PC-3 (cell line): Measurements from ENCODE around the gene UTS2R. TPM values are rescaled to one million over a fixed set of nuclear protein-coding genes. Genes with fewer than 3 reads are reported as not detected.
A peak's percentile ranks its signal among the peaks of the same experiment; 100 is the strongest.

Experiments used
- ATAC-seq: fragments of 200-7000 bp; cut with Tn5 transposase; 2 replicates; pipeline ENCODE4 v1.9.1; 2020; ENCODE audit warnings: mild to moderate bottlenecking, moderate library complexity
- BruUV-seq: library from RNA; stranded (reverse); fragments of 400-500 nt; replicated peaks from 2 replicates; lab custom pipeline; 2021; lab: Mats Ljungman, UMichigan
- CTCF ChIA-PET: fragments of 300-600 bp; sonication (Branson Sonifier 250); formaldehyde crosslinking; loops from one replicate; lab custom pipeline; 2022; ENCODE audit warnings: antibody characterized with exemption; lab: Charles Lee
- POLR2A ChIA-PET: fragments of 300-600 bp; sonication (Branson Sonifier 250); formaldehyde crosslinking; loops from one replicate; lab custom pipeline; 2022; ENCODE audit warnings: antibody characterized with exemption; ENCODE audit not compliant: unreplicated experiment; lab: Charles Lee
- DNase-seq: peaks from one replicate; pipeline ENCODE4 v3.0.0-alpha.2; 2015
- H2AFZ ChIP-seq: fragments of 300-600 bp; sonication (generic); 2 replicates; pipeline ENCODE4 v1.6.0; 2016; ENCODE audit warnings: antibody characterized with exemption, low read length
- H3F3A ChIP-seq: fragments of 300-600 bp; sonication (generic); one replicate; pipeline ENCODE4 v1.6.0; 2017; ENCODE audit warnings: antibody characterized with exemption, low read length, control low read depth, mild to moderate bottlenecking; ENCODE audit not compliant: unreplicated experiment
- H3K27ac ChIP-seq: fragments of 300-600 bp; sonication (generic); 2 replicates; pipeline ENCODE4 v1.5.1; 2016; ENCODE audit warnings: mild to moderate bottlenecking, low read length
- H3K27me3 ChIP-seq: fragments of 300-600 bp; sonication (generic); 2 replicates; pipeline ENCODE4 v1.6.1; 2016; ENCODE audit warnings: low read length, mixed read lengths
- H3K36me3 ChIP-seq: fragments of 300-600 bp; sonication (generic); 2 replicates; pipeline ENCODE4 v1.6.1; 2016; ENCODE audit warnings: low read depth, mixed run types, low read length, mixed read lengths
- H3K4me1 ChIP-seq: fragments of 300-600 bp; sonication (generic); 2 replicates; pipeline ENCODE4 v1.5.1; 2016; ENCODE audit warnings: low read length; ENCODE audit not compliant: insufficient read depth
- H3K4me2 ChIP-seq: fragments of 300-600 bp; sonication (generic); 2 replicates; pipeline ENCODE4 v1.6.0; 2016; ENCODE audit warnings: low read length
- H3K4me3 ChIP-seq: fragments of 300-600 bp; sonication (generic); 2 replicates; pipeline ENCODE4 v1.5.1; 2016; ENCODE audit warnings: mild to moderate bottlenecking, low read length, mixed read lengths
- H3K79me2 ChIP-seq: fragments of 300-600 bp; sonication (generic); 2 replicates; pipeline ENCODE4 v1.6.1; 2017; ENCODE audit warnings: low read length, mixed read lengths
- H3K9ac ChIP-seq: fragments of 300-600 bp; sonication (generic); 2 replicates; pipeline ENCODE4 v1.6.0; 2016; ENCODE audit warnings: mild to moderate bottlenecking, low read length
- H3K9me2 ChIP-seq: fragments of 300-600 bp; sonication (generic); replicated peaks from 2 replicates; pipeline ENCODE4 v1.6.1; 2016; ENCODE audit warnings: mixed run types, low read length, mixed read lengths
- H3K9me3 ChIP-seq: fragments of 300-600 bp; sonication (generic); 2 replicates; pipeline ENCODE4 v1.6.1; 2016; ENCODE audit warnings: low read length, mixed read lengths
- H4K20me1 ChIP-seq: fragments of 300-600 bp; sonication (generic); 2 replicates; pipeline ENCODE4 v1.6.1; 2016; ENCODE audit warnings: low read length, mixed read lengths
- EZH2 ChIP-seq: fragments of 300-600 bp; sonication (generic); IDR thresholded peaks from one replicate; pipeline ENCODE4 v1.6.1; 2017; ENCODE audit warnings: antibody characterized with exemption, mild to moderate bottlenecking, low read length; ENCODE audit not compliant: unreplicated experiment
- EZH2phosphoT487 ChIP-seq: fragments of 300-600 bp; sonication (generic); IDR thresholded peaks from 2 replicates; pipeline ENCODE4 v1.6.1; 2018; ENCODE audit warnings: mild to moderate bottlenecking, antibody characterized with exemption, low read length, borderline replicate concordance
- intact Hi-C: fragments of 100-400 bp; cut with micrococcal nuclease; formaldehyde crosslinking; loops from 2 replicates; pipeline ENCODE4 v1.9.0; 2023
- total RNA-seq: library from RNA; depleted of rRNA; stranded (reverse); fragments of >200 nt; gene quantifications from 2 replicates; pipeline ENCODE4 v1.2.3, GENCODE V29; 2014
- TF ChIP-seq, protein P1 (sequence below): fragments of 300-600 bp; sonication (generic); conservative IDR thresholded peaks from 2 replicates; pipeline ENCODE4 v1.5.1; 2017; ENCODE audit warnings: antibody characterized with exemption, low read depth, mild to moderate bottlenecking, low read length

Gene UTS2R
- total RNA-seq, 1 experiment from 2014 or later: not detected

DNA sequence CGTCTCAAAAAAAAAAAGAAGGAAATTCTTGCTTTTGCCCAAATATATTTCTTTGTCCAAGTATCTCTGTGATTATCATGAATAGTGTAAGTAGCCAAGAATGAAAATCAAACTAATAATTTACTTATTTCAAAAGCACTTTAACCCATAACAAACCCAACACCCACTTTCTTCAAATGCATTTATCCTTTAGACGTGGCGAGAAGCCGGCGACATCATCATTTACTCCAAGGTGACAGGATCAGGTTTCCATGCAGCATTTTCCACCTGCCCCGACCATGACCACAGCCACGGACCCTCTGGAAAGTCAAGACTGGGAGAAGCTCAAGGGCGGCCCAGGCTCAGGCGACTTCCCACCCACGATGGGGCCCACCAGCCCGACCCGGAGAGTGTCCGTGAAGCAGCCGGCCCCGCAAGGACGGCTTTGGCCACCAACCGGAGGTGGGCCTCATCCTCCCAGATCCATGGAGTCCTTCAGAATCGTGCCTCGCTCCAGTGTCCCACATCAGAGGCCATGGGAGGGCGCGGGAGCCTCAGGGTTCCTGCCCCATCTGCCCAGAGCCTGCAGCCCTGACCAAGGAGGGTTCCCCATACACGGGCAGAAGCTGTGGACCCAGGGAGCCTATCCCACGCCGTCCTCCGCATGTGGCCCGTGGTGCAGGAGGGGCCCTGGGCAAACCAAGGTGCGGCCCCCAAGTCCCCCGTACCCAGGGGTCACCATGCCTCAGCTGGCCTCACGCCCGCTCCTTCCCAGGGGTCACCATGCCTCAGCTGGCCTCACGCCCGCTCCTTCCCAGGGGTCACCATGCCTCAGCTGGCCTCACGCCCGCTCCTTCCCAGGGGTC, 18.7 kb downstream of the UTS2R start:
- BruUV-seq: no TSS peak
- no peaks in the 10 kb centered on the region for H4K20me1 ChIP-seq
- peaks cover 3% of the 10 kb centered on the region; the same call in 1 of the 2 replicates for H3K4me1 ChIP-seq
- H3K4me3 ChIP-seq: no peak overlapping the region
- no peaks in the 10 kb centered on the region for H3K27me3 ChIP-seq
- H3K9ac ChIP-seq: no peak overlapping the region
- POLR2A ChIA-PET: no interaction called here
- H3K4me2 ChIP-seq: no peak overlapping the region
- H3K36me3 ChIP-seq: no peaks in the 10 kb centered on the region; the same call in 1 of the 2 replicates
- H3K27ac ChIP-seq: no peak overlapping the region
- TF ChIP-seq EZH2phosphoT487 (no peak), EZH2 (no peak)
- TF ChIP-seq, protein P1, sequence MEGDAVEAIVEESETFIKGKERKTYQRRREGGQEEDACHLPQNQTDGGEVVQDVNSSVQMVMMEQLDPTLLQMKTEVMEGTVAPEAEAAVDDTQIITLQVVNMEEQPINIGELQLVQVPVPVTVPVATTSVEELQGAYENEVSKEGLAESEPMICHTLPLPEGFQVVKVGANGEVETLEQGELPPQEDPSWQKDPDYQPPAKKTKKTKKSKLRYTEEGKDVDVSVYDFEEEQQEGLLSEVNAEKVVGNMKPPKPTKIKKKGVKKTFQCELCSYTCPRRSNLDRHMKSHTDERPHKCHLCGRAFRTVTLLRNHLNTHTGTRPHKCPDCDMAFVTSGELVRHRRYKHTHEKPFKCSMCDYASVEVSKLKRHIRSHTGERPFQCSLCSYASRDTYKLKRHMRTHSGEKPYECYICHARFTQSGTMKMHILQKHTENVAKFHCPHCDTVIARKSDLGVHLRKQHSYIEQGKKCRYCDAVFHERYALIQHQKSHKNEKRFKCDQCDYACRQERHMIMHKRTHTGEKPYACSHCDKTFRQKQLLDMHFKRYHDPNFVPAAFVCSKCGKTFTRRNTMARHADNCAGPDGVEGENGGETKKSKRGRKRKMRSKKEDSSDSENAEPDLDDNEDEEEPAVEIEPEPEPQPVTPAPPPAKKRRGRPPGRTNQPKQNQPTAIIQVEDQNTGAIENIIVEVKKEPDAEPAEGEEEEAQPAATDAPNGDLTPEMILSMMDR: no peak
- H3K79me2 ChIP-seq: no peaks in the 10 kb centered on the region
- ATAC-seq (no peak), DNase-seq (no peak)
- intact Hi-C loops: no loop called here
- H2AFZ ChIP-seq: no peak overlapping the region
- CTCF ChIA-PET: no interaction called here
- no peaks in the 10 kb centered on the region for H3K9me2 ChIP-seq
- H3K9me3 ChIP-seq: no peaks in the 10 kb centered on the region
- H3F3A ChIP-seq: no peaks in the 10 kb centered on the region

DNA sequence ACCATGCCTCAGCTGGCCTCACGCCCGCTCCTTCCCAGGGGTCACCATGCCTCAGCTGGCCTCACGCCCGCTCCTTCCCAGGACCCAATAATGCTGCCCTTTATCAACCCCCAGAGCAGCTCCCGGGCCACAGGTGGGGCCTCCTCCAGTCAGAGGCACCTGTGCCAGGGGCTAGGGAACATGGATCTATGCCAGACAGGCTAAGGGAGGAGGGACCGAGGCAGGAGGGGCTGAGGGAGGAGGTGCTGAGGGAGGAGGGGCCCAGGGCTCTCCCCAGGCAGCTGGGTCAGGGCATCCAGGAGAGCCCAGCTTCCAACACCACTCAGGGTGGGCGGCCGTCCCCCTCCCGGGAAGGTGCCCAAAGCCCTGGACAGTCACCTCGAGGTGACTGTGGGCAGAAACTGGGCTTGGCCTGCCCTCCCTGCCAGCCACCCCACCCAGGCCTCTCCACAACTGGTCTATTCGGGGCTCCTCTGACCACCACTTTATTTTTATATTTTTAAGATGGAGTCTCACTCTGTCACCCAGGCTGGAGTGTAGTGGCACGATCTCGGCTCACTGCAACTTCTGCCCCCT, 19.4 kb downstream of the UTS2R start:
- ChIA-PET POLR2A (no interaction called here), CTCF (no interaction called here)
- no peak overlapping the region for H3K27ac ChIP-seq
- no peaks in the 10 kb centered on the region for H3F3A ChIP-seq
- no peak overlapping the region for H3K4me3 ChIP-seq
- no peaks in the 10 kb centered on the region; the same call in 1 of the 2 replicates for H3K36me3 ChIP-seq
- H3K9me3 ChIP-seq: no peaks in the 10 kb centered on the region
- H2AFZ ChIP-seq: no peak overlapping the region
- ATAC-seq (no peak), DNase-seq (no peak)
- H3K79me2 ChIP-seq: no peaks in the 10 kb centered on the region
- BruUV-seq: TSS peak; percentile 17
- H3K9ac ChIP-seq: no peak overlapping the region
- intact Hi-C loops: no loop called here
- no peaks in the 10 kb centered on the region for H4K20me1 ChIP-seq
- H3K4me1 ChIP-seq: peaks cover 2% of the 10 kb centered on the region; the same call in 1 of the 2 replicates
- TF ChIP-seq EZH2 (no peak), EZH2phosphoT487 (no peak)
- TF ChIP-seq, protein P1: no peak
- H3K27me3 ChIP-seq: no peaks in the 10 kb centered on the region
- H3K9me2 ChIP-seq: no peaks in the 10 kb centered on the region
- H3K4me2 ChIP-seq: no peak overlapping the region
